ENCODE data around the gene DCAF8.
A peak's percentile ranks its signal among the peaks of the same experiment; 100 is the strongest.

Gene DCAF8

GRCh38 chr1:160261556-160261892 lies 825 bp downstream of the DCAF8 start:
- DNase-seq, result peak; percentile 23

GRCh38 chr1:160260406-160261382 lies 1.7 kb downstream of the DCAF8 start:
- DNase-seq, result no peak

DNA sequence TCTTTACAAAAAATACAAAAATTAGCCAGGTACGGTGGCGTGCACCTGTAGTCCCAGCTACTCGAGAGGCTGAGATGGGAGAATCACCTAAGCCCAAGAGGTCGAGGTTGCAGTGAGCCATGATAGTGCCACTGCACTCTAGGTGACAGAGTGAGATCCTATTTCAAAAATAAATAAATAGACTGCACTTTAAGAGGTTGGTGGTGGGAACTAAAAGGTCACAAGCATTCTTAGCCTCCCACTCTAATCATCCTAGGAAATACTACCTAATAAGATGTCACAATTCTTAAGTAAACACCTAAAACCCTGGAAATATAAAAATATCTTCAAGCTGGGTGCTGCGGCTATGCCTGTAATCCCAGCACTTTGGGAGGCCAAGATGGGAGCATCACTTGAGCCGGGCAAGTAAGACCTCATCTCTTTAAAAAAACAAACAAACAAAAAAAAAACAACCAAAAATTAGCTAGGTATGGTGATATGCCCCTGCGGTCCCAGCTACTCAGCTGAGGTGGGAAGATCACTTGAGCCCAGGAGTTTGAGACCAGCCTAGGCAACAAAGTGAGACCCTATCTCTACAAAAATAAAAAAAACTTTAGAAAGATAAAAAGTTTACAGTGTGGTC lies 4.1 kb downstream of the DCAF8 start:
- no peak for DNase-seq

GRCh38 chr1:160257411-160258015 lies 4.8 kb downstream of the DCAF8 start:
- DNase-seq, result no peak

- DNase-seq, result no peak
Observed at GRCh38 chr1:160256396-160257046, 5.8 kb downstream of the DCAF8 start.

DNA sequence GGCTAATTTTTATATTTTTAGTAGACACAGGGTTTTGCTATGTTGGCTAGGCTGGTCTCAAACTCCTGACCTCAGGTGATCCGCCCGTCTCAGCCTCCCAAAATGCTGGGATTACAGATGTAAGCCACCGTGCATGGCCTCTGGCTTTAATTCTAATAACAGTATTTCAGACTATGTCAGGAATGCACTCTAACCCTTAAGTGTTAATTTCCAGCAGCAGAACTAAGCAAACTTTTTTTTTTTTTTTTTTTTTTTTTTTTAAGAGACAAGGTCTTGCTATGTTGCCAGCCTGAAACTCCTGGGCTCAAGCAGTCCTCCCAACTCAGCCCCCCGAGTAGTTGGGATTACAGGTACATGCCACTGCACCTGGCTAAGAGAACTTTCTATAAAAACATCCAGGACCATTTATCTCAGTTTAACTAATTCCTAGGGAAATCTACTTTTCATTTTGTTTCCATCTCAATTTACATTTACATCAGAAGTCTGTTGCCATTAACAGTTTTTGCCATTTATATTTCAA lies 6.5 kb downstream of the DCAF8 start:
- no peak for DNase-seq

DNA sequence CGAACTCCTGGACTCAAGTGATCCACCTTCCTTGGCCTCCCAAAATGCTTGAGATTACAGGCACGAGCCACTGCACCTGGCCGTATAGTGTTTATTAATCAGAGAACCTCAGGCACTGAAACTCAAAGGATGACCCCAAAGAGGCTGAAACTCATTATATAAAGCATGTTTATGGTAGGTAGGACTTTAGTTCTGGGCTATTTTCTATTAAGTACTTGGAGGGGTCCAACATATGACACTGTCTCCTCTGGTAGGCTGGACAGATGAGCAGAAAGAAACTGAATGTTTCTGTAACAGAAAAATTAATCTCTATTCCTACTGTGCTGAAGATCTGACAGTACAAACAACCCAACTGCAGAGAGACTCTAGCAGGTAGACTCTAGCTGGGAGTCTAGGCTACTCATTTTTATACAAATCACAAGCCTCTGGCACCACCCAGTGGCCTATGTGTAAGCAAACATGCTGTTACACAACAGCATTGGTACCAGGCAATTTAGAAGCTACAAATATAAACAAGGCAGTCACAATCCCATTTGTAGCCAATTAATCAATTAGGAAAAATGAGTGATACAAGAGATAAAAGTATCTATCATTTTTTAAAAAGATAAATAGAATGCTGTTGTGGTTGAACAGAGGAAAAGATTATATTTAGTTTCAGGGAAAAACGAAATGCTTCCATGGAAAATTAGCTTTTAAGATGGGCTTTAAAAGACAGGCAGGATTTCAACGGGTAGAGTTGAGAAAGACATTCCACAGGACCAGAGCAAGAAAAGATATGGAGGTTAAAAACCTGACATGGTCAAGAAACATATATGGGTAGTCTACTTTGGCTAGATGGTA lies 10.4 kb downstream of the DCAF8 start:
- peak; percentile 86 for DNase-seq

DNA sequence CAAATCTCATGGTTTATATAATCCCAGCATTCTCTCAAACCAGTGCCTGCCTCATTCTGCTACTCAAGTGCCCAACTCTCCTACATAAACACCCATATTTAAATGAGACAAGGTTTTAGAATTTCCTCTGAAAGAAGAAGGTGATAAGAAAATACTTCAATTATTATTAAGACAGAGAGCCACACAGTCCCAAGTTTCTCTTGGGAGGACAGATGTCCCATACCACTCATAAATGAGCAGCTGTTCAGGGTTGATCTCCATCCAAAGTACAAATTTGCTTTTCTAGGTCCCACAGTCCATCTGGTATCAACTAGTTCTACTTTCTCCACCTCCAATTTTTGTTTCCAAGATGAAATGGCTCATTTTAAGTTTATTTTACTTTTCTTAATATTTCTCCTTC lies 11.3 kb downstream of the DCAF8 start:
- peak; percentile 65 for DNase-seq

GRCh38 chr1:160247053-160247452 lies 15.3 kb downstream of the DCAF8 start:
- no peak for DNase-seq

DNA sequence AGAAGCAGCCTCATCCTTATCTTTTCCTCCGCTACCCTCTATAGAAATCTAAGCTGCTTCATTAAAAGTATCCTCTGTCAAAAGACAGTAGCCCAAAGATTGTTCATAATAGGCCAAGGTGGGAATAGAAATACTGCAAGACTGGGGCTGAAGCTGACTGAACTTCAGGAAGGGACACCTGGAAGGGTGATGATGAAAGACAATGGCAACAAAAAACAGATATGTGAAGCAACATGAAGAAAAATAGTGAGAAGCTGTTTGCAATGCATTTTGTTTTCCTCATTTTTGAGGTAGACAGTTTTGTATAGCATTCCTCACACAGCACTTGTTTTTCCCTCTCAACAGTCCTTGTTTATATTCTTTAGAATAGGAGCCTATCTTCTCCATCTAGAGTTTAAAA lies 16.9 kb downstream of the DCAF8 start:
- DNase-seq, result no peak

DNA sequence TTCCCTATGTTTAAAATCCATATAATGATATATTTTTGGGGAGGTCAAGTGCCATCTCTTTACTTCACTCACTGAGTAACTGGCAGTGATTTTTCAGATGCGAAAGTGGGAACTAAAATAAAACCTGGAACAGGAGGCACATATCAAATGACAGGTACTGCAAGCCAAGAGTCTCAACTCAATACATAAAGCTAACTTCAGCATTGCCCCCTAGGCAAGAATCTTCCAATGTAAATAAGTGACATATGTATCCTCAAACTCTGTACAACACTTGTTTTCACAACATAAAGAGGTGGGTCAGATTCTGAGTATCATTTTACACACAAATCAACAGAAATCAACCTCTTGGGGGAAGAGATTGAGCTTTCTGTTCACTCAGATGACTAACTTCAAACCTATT lies 18.1 kb downstream of the DCAF8 start:
- no peak for DNase-seq

DNA sequence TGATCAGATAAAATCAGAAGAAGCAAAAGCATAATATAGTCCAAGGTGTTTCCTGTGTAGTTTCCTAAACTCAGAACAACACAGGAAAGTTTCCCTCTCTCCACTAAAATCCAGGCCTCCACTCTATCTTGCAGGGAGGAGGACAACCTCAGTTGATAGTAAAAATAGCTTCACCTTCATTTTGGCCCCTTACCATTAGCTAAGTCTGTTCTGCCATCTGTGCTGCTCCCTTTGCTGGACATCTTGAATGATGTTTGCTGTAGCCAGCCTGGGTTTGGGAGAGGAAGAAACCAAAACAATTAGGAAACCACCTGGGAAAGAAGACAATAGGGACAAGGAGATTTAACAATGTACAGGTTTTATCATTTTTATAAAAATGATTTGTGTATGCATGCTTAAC lies 18.6 kb downstream of the DCAF8 start:
- DNase-seq, result no peak

- no peak for DNase-seq
Observed at GRCh38 chr1:160239582-160240299, 22.6 kb downstream of the DCAF8 start.

DNA sequence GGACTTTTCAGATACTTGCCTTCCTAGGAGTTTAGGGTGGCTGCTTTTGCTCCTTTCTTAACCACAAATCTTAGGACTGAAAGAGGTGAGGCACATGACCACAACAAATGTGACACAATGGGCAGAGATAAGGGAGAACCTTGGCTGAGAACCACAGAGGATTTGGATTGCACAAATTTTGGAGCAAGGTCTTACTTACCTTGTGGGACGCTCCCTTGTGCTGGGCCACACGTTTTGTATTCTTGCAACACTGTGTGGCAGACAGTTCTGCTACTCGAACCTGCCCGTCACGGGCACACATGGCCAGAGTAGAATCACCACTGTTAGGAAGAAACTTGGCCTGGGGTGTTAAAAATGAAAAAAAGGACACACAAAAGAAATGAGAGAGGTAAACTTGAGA lies 23.9 kb downstream of the DCAF8 start:
- DNase-seq, result no peak

- DNase-seq, result no peak
Observed at GRCh38 chr1:160237558-160237957, 24.8 kb downstream of the DCAF8 start.

DNA sequence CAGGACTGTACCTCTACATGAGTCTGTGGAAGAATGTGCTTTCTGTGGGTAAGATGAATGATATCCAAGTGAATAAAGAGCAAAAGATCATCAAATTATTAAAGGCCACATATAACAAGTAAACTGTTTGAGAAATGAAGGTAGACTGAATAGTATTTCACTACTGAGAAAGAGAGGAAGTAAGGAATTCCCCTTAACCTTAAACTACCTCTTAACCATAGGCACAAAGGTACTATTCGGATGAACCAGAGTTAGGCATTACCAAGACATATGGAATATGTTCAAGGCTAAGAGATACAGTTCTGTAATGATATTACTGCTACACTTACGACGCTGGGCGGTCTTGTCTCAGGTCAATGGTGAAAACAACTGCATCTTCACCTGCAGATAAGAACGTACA lies 25.5 kb downstream of the DCAF8 start:
- no peak for DNase-seq

DNA sequence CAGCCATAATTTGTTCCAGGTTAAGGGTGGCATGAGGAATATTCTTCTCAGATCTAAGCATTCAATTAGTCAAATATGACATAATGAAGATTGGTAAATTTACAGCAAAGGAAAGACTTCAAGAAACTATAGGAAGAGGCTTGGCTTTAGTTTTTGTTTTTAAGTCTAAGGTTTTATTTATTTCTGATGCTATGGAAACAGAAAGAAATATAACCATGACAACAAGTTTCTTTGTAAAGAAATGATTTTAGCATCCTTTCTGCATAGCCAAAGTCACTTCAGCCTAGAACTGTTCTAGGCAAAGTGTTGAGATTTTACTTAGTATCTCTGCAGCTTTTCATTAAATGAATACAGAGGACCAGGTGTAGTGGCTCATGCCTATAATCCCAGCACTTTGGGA lies 29.4 kb downstream of the DCAF8 start:
- DNase-seq, result no peak

DNA sequence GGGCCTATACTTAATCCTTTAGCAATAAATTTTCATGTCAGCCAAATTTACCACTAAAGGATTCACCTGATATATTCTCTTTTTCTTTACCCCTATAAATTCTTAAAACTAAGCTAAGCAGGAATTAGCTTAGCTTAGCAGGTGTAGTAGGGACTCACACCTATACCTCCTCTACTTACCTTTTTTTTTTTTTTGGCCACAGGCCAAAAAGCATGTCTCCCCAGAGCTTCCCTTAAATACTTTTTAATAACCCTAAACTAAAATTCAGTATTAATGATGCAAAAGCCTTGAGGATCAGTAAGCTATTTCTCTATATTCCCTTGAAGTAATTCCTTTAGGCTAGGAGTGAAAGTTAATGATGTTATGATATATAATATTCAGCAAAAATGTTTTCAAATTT lies 33.9 kb downstream of the DCAF8 start:
- DNase-seq, result no peak

GRCh38 chr1:160227561-160227960 lies 34.8 kb downstream of the DCAF8 start:
- DNase-seq, result no peak

GRCh38 chr1:160227034-160227433 lies 35.3 kb downstream of the DCAF8 start:
- no peak for DNase-seq

DNA sequence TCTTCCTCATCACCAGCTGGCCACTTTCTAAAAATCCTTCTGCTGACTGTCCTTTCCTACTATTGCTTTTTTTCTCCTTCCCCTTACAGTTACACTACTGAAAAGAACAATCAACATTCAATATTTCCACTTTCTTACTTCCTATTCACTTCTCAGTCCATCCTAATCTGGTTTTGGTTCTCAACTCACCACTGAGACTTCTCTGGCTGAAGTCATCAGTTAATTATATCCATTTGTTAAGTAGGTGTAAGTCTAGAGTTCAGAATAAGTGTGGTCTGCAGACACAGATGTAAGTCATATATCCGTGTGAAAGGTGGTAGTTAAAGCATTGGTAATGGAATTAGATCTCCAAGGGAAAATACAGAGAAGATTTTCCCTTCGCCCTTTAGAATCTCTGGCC lies 35.7 kb downstream of the DCAF8 start:
- DNase-seq, result no peak

- DNase-seq, result no peak
Observed at GRCh38 chr1:160225345-160225744, 37.0 kb downstream of the DCAF8 start.
